GM18861 (cell line): ENCODE data around the gene OSBPL10.
"Not testable (repeated sequence)": the region's sequence is repeated elsewhere in the genome, so short reads cannot be mapped to it uniquely, and the experiment has no call there.

Source experiments
- ATAC-seq: cut with Tn5 transposase; IDR thresholded peaks from one replicate; pipeline ENCODE4 v1.9.1; 2021; ENCODE audit not compliant: unreplicated experiment

The OSBPL10 gene

DNA sequence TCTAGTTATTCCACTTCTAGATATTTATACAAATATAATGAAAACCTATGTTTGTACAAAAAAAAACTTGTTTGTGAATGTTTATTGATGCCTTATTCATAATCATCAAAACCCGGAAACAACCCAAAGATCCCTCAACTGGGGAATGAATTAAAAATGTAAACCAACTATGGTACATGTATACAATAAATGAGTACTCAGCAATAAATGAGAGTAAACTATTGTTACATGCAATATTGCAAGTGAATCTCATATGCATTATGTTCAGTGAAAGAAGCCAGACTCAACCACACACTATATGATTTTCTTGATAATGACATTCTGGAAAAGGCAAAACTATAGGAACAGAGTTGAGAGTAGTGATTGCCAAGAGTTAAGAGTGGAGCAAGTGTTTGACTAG is 12.8 kb upstream of the OSBPL10 start:
- ATAC-seq, result no peak

DNA sequence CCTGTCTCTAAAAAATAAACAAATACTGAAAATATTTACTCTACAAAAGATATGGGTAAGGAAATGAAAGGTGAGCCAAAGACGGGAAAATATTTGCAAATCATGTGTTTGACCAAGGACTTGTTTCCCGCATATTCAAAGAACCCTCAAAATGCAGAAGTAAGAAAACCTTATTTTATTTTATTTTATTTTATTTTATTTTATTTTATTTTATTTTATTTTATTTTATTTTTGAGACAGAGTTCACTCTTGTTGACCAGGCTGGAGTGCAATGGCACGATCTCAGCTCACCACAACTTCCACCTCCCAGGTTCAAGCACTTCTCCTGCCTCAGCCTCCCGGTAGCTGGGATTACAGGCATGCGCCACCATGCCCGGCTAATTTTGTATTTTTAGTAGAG is 11.9 kb upstream of the OSBPL10 start:
- ATAC-seq, result not testable (repeated sequence)

DNA sequence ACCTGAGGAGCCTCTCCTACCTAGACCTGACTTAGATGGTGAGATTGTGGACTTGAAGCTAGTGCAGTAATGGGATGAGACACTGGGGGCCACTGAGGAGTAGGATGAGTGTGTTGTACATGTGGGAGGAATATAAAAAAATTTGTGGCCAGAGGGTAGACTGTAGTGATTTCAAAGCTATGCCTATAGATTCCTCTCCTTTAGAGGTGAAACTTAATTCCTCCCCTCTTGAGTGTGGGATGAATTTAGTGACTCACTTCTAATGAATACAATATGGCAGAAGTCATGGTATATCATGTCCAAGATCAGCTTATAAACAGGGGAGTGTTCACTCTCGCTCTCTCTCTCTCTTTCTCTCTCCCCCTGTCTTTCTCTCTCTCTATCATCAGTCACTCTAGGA is 7.2 kb upstream of the OSBPL10 start:
- ATAC-seq, result no peak

DNA sequence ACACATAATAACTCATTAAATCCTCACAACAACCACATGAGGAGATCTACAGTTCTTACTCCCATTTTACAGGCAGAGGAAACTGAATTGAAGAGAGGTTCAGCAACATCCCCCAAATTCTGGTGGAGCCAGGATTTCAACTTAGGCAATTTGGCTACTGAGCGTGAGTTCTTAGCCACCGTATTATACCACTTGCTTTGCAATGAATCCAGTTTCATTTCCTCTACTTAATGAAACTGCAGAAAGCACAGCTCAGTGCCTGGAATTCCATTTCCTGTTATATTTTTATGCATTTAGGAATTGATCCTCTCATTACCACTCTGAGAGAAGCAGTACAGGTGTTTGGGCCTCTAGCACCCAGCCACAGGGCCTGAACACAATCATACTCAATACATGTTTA is 4.8 kb upstream of the OSBPL10 start:
- ATAC-seq, result no peak

DNA sequence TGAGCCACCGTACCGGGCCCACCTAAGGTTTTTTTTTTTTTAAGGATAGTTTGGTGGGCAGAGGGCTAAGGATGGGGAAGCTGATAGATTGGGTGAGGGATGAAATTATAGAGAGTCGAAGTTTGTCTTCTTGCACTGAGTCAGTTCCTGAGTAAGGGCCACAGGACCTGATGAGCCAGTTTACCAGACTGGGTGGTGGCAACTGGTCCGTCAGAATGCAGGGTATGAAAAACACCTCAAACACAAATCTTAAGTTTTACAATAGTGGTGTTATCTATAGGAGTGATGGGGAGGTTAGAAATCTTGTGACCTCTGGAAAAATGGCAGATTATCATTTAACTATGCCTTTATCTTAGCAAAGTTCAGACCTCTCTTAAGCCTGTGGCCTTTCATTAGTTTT is 3.3 kb upstream of the OSBPL10 start:
- no peak for ATAC-seq

DNA sequence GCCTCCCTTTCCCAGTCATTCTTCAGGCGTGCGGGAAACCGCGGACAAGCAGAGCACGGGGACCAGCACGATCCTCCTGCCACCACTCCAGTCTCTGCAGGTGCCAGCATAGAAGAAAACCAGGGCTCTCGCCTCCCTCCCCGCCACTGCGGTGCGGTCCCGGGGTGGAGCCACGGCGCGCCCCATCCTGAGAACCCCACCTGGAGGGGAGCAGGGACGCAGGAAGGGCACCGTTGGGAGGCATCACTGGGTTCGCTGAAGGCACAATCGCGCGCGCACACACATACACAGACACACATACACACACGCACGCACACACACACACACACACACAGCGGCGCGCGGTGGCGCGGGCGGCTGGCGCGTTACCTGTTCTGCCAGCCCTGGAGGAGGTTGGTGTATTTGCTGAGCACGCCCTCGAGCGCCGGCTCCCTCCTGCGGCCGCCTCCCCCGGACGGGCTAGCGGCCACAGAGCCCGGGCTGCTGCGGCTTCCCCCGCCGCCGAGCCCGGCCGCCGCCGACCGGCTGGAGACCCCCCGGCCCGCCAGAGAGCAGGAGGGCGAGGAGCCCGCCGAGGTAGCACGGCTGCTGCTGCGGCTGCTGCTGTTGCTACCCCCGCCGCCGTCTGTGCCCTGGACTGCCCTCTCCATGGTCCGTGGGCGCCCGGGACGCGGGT is 394 bp downstream of the OSBPL10 start:
- no peak for ATAC-seq

DNA sequence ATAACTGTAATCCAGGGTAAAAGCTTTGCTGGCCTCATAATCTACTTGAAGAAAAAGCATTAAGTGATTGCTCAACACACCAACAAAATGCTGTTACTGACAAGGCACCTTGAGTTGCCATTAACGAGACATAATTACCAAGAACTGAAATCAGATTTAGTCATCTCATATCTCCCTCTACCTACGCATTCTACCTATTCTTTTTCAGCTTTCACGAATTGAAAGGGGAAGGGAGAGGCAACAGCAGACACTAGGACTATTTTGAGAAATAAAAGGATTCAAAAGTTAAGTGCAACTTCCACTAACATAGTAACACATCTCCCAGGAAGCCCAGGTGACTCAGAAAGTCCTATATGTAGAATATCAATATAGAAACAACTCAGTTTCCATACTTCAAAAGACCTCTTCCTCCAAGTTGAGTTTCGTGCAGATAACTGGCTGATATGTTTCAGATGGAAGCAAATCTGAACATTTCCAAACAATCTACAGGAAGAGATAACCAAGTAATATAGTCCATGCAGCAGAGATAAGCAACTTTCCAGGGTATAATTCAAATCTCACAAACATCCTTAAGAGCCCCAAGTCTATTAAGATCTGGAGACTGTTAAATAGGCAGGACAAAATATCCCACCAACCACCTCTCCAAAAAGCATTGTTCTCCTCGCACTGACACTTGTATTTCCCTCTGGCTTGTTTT is 1.9 kb downstream of the OSBPL10 start:
- peak; percentile 36 for ATAC-seq

DNA sequence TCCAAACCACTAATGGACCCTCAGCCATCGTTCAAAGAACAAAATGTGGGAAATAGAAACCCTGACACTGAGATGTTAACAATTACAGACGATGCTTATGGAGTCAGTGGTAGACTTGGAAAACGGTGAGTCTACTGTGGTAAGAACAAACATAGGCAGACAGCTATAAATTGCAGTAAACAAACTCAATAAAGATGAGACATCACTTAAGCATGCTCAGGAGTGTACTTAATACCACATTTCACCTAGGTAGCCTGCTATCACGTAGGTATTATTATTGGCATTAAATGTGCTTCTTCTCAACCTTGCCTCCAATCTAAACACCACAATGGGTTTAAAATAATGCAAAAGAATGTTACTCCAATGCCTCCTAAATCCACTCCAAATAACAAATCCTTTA is 2.5 kb downstream of the OSBPL10 start:
- no peak for ATAC-seq

DNA sequence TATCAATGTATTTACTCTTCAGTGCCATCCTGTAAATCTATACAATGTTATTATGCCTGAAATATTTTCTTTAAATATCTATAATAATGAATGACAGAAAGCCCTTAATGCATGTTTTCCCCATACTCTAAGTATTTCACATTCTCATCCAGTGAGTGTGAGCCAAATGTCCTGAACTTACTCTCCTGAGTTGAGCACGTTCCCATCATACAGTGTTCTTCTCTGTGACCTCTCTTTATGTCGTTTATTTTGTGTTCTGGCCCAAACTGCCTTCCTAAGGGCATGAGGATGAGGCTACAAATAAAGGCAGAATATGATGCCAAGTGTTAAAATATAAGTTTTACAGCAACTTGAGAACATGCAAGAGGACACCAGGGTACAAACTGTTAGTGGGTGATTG is 3.3 kb downstream of the OSBPL10 start:
- ATAC-seq, result no peak

DNA sequence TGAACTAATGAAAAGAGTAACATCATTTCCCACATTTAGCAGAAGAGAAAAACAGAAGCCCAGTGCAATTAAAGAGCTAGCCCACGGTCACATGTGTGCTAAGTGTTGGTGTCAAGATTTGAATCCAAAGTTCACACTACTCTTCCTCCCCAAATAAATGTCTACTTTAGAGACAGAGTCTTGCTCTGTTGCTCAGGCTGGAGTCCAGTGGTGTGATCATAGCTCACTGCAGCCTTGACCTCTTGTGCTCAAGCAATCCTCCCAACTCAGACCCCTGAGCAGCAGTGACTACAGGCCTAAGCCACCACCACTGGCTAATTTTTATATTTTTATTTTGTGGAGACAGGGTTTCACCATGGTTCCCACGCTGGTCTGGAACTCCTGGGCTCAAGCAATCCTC is 4.8 kb downstream of the OSBPL10 start:
- no peak for ATAC-seq

DNA sequence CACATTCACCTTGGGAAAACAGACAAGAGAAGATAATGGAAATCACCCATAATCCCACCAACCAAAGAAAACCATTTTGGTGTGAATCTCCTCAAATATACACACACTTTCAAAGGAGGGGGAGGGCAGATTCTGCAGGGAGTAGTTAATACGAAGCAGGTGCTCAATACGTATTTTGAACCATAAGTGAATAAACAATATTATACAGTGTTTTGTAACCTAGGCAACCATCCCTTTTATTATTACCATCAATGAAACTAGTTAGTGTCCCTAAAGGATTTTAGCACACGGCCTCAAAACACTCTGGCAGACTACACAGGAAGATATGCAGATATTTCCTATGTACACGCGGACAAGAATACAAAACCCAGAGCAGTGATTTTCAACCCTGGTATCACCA is 6.1 kb downstream of the OSBPL10 start:
- ATAC-seq, result no peak

DNA sequence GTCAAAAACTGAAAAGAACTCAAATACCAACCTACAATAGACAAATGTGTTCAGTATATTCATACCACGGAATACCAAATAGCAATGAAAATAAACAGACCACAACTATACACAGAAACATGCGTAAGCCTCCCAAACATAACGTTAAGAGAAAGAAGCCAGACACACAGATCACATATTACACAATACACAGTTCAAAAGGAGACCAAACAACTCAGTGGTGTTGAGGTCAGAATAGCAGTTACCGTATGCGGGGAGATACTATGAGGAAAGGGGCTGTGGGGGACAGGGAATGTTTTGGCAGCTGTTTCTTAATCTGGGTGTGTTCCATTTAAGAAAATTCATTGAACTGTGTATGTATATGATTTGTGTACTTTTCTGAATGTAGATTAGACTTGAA is 6.6 kb downstream of the OSBPL10 start:
- ATAC-seq, result no peak

DNA sequence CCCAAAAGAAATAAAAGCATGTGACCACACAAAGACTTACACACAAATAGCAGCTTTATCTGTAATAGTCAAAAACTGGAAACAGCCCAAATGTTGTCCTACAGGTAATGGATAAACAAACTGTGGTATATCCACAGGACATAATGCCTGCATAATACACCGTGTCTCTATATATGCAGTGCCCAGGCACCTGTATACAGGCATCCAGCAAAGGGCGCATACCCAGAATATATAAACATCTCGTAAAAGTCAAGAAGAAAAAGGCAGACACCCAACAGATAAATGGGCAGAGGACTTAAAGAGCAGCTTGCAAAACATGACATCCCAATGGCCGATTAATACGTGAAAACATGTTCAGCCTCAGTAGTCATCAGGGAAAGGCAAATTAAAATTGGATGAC is 7.2 kb downstream of the OSBPL10 start:
- no peak for ATAC-seq

DNA sequence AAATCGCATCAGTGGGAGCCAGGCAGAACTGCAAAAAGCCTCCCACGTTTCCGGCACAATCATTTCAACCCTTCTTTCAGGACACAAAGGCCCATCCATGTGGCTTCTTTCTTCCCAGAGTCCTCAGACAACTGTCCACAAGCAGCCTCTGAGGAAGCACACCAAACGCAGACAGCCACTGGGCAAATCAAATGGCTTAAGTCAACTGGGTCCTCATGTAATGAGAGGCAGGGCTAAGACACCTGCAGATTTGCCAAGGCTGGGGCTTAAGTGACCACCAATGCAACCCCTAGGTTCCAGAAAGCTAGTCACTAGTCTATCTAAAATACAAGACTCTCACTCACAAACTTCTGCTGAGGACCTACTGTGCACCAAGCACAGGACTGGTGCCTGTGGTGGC is 8.0 kb downstream of the OSBPL10 start:
- ATAC-seq, result no peak

DNA sequence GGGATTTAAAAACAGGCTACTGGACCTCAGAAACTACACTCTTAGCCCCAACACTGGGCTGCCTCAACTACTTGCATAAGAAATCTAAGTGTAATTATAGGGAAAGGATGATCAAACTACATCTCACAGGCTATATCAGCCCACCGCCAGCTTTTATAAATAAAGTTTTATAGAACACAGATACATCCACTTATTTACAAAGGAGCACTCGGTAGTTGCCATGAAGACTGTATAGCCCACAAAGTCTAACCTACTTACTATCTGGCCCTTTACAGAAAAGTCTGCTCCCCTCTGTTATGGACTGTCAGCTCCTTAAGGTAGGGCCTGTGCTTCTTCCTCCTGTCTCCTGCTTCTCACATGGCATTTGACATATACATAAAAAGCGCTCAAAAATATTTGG is 9.5 kb downstream of the OSBPL10 start:
- ATAC-seq, result no peak

DNA sequence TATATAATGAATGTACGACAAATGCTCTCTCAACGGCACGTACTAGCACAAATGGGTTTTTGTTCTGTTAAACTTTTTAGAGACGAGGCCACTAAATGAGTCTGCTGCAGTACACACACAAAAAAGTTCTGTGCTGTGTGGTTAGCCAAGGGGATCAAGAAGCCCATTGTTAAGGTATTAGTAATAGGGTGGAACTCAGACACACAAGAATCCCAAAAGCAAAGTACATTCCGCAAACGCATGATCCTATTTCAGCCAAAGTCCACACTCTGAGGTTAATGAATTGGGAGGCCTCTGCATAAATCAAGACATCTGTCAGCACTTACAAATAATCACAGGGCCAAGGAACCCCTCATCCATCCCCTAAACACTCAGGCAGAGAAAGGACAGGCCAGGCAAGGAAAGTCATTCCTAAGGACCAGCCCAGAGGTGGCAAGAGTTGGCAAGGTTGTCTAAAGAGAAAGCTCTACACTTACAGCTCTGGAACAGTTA is 12.1 kb downstream of the OSBPL10 start:
- ATAC-seq, result no peak

DNA sequence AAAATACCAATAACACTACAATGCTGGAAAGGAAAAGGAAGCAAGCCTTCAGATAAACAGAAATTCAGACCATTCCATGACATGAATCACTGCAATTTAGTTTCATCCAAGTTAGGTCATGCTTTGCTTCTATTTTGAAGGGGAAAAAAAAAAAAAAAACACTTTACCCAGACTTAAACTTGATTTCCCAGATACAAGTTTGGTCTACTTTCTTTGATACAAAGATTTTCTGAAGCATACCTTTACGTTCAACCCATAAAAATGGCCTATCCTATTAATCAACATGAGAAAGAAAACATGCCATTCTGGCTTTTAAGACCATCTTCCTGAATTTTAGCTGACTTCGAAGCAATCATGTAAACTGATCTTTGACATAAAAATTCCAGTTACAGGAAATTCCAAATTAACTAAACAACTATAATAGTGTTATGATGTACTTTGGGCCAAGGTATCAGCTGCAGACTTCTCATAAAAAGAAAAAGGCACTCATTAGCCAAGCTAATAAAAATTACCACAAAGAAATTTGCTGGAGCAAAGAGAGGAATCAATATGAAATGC is 12.6 kb downstream of the OSBPL10 start:
- ATAC-seq, result no peak

DNA sequence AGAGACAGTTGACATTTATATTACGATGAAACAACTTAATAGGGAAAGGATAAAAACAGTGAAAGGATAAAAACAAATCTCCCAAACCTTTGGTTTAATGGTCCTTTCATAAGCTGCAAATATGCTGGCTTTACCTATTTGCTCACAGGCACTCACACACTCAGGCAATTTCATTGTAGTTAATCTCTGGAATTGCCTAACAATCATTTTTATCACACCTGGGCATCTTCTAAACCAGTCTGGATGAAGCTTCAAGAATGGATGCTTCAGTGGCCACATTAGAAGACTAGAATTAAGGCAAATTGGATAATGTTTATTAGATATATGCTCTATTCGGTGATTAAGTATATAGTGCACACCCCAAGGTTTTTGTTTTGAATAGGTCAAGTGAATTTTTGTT is 13.5 kb downstream of the OSBPL10 start:
- no peak for ATAC-seq

DNA sequence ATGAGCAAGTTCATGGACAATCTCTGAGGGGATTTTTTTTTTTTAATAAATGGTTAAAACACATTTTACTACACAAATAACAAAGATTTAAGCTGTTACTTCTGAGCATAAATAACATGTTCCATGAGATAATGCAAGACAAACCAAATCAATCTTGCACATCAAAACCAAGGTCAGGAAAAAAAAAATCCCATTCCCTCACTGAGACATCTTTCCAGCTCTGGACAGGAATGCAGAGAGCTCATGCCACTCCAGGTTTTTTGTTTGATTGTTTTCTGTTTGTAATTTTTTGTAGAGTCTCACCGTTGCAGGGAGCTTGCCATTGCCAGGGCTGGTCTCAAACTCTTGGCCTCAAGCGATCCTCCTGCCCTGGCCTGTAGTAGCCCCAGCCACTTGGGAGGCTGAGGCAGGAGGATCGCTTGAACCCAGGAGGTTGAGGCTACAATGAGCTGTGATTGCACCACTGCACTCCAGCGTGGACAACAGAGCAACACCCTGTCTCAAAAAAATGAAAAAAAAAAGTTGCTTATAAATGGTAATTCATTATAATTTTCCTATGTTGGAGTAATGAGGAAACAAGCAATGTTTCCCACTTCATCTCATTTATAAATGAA is 14.0 kb downstream of the OSBPL10 start:
- ATAC-seq, result no peak

DNA sequence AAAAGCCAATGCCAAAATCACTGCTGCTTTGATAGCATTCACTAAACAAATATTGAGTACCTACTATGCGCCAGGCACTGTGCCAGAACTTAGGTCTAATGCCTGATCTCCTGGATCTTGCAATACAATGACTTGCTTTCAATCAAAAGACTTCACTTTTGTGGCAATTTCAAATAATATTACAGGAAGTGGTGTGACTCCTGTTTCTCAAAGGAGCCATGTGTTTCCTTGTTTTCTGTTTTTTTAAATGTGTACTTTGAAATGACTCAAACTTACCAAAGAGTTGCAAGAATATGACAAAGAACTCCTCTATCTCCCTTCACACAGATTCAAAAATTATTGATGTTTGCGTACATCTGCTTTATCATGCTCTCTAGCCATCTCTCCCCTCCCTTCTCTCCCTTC is 18.3 kb downstream of the OSBPL10 start:
- no peak for ATAC-seq

DNA sequence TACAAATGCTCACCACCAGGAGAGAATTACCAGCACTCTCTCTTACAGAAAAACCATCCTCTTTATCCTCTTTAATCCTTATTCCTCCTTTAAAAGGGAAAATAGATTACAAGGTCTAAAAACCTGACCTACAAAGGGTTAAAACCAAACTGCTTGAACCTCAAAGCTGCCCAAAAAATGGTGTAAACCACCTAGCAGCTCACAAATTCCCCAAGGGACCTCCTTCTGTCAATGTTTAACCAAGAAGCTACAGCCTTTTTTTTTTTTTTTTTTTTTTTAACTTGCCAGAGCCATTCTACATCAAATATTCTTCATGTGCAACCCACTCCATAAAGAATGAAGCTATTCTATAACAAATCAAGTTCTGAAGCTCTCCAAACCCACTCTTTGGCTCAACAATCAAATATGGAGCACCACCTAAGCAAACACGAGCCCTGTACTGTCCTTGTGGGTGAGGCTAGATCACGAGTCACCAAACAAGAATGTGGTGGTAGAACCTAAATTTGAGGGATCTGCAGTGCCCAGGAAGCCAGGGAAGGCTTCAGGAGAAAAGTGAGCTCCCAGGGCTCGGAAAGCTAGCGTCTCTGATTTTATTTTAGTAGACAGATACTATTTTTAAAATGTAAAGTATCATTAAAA is 20.1 kb downstream of the OSBPL10 start:
- peak; percentile 68 for ATAC-seq
